ENCODE results near the gene NRN1L.

DNA sequence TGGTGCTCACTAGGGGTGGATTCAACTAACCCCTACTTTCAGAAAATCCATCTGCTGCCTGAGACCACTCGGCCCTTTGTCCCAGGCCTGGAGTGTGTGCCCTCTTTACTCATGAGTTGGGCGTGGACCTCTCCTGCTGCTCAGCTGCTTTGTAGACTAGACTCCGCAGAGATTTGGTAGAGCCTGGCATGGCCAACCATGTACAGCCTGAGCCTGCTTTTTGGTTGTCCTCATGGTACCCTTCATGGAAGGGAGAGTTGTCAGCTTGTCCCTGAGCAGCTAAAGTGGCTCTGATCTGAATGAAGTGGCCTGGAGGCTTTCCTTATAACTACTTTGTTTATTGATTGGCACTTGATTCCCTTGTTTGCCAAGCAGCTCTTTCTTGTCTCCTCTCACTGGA is 10.3 kb upstream of the NRN1L start:
- TF ChIP-seq, protein P1, sequence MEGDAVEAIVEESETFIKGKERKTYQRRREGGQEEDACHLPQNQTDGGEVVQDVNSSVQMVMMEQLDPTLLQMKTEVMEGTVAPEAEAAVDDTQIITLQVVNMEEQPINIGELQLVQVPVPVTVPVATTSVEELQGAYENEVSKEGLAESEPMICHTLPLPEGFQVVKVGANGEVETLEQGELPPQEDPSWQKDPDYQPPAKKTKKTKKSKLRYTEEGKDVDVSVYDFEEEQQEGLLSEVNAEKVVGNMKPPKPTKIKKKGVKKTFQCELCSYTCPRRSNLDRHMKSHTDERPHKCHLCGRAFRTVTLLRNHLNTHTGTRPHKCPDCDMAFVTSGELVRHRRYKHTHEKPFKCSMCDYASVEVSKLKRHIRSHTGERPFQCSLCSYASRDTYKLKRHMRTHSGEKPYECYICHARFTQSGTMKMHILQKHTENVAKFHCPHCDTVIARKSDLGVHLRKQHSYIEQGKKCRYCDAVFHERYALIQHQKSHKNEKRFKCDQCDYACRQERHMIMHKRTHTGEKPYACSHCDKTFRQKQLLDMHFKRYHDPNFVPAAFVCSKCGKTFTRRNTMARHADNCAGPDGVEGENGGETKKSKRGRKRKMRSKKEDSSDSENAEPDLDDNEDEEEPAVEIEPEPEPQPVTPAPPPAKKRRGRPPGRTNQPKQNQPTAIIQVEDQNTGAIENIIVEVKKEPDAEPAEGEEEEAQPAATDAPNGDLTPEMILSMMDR (IDR thresholded peaks at IDR 0.05), result no peak
- TF ChIP-seq POLR2A (IDR thresholded peaks at IDR 0.05), result no peak
